OCI-LY3 (cell line): Measurements from ENCODE around the gene C2CD4D.

Experiments used
- CTCF ChIP-seq: fragments of 200-600, 300-600 bp; sonication (generic); IDR thresholded peaks from 2 replicates; pipeline ENCODE4 v1.5.1; 2014; ENCODE audit warnings: antibody characterized with exemption, low read length, low read depth
- EZH2phosphoT487 ChIP-seq: fragments of 200-600 bp; shearing (Covaris generic); IDR thresholded peaks from 2 replicates; pipeline ENCODE4 v1.6.1; 2018; ENCODE audit warnings: antibody characterized with exemption, mixed run types, low read depth

GRCh38 chr1:151837884-151838221, 1.8 kb downstream of the C2CD4D start:
- TF ChIP-seq CTCF: no peak
- no peak for TF ChIP-seq EZH2phosphoT487
